ENCODE measurements around the gene PRKACG. TPM values are rescaled to one million over a fixed set of nuclear protein-coding genes. Genes with fewer than 3 reads are reported as not detected.

PRKACG gene
- total RNA-seq, 6 donors from 2014 or later = not detected

- Histone ChIP-seq H3K4me3 (no peak overlapping the region), H3K4me1 (peaks cover 0 to 6% (median 2%) of the 10 kb centered on the region in 4 donors), H3K27me3 (no peaks in the 10 kb centered on the region), H3K9me3 (no peaks in the 10 kb centered on the region), H3K27ac (no peak overlapping the region), H3K36me3 (no peaks in the 10 kb centered on the region)
- ATAC-seq (ENCODE audit: low FRiP score in 2 of 2) = no peak
- no peak for DNase-seq
- TF ChIP-seq, protein P1, sequence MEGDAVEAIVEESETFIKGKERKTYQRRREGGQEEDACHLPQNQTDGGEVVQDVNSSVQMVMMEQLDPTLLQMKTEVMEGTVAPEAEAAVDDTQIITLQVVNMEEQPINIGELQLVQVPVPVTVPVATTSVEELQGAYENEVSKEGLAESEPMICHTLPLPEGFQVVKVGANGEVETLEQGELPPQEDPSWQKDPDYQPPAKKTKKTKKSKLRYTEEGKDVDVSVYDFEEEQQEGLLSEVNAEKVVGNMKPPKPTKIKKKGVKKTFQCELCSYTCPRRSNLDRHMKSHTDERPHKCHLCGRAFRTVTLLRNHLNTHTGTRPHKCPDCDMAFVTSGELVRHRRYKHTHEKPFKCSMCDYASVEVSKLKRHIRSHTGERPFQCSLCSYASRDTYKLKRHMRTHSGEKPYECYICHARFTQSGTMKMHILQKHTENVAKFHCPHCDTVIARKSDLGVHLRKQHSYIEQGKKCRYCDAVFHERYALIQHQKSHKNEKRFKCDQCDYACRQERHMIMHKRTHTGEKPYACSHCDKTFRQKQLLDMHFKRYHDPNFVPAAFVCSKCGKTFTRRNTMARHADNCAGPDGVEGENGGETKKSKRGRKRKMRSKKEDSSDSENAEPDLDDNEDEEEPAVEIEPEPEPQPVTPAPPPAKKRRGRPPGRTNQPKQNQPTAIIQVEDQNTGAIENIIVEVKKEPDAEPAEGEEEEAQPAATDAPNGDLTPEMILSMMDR (IDR thresholded peaks at IDR 0.05) = no peak
- TF ChIP-seq EP300 (IDR thresholded peaks at IDR 0.05) (no peak), POLR2A (IDR thresholded peaks at IDR 0.05) (no peak), POLR2AphosphoS5 (IDR thresholded peaks at IDR 0.05) (no peak)
Observed at GRCh38 chr9:68983008-68983411, 30.9 kb downstream of the PRKACG start.

DNA sequence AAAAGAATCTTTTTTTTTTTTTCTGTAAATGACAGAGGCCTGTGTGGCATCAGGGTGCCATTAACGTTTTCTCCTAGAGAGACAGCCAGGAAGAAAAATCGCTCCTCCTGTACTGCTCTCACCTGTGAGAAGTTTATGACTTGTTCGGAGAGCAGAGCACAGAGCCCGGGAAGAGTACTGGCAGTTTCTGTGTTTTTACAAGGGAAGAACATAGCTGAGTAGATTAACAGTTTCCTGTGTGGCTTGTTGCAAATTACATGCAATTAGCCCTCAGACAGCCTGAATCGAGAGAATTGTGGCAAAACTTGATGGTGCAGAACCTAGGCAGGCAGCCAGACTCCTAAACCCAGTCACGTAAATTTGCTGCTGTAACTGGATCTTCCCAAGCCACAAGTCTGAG is 32.1 kb downstream of the PRKACG start:
- no peaks in the 10 kb centered on the region for H3K36me3 ChIP-seq
- TF ChIP-seq EP300 (IDR thresholded peaks at IDR 0.05) = no peak
- TF ChIP-seq POLR2AphosphoS5 (IDR thresholded peaks at IDR 0.05) = no peak
- TF ChIP-seq, protein P1 (IDR thresholded peaks at IDR 0.05) = no peak
- TF ChIP-seq POLR2A (IDR thresholded peaks at IDR 0.05) = no peak
- WGBS, 2 donors = 52 to 63% methylated on average over 6 of the region's 6 CpGs
- DNase-seq = no peak
- no peaks in the 10 kb centered on the region for H3K9me3 ChIP-seq
- peaks cover 0 to 6% (median 4%) of the 10 kb centered on the region in 4 donors for H3K4me1 ChIP-seq
- no peak overlapping the region for H3K4me3 ChIP-seq
- no peak for ATAC-seq (ENCODE audit: low FRiP score in 2 of 2)
- H3K27ac ChIP-seq = no peak overlapping the region
- no peaks in the 10 kb centered on the region for H3K27me3 ChIP-seq

- 82 to 94% methylated on average over 3 of the region's 3 CpGs for WGBS, 2 donors
- ATAC-seq (ENCODE audit: low FRiP score in 2 of 2) = peak in 1 of 2 donors; percentile 58
- H3K27ac ChIP-seq = no peak overlapping the region
Observed at GRCh38 chr9:68980341-68980914, 33.5 kb downstream of the PRKACG start.

DNA sequence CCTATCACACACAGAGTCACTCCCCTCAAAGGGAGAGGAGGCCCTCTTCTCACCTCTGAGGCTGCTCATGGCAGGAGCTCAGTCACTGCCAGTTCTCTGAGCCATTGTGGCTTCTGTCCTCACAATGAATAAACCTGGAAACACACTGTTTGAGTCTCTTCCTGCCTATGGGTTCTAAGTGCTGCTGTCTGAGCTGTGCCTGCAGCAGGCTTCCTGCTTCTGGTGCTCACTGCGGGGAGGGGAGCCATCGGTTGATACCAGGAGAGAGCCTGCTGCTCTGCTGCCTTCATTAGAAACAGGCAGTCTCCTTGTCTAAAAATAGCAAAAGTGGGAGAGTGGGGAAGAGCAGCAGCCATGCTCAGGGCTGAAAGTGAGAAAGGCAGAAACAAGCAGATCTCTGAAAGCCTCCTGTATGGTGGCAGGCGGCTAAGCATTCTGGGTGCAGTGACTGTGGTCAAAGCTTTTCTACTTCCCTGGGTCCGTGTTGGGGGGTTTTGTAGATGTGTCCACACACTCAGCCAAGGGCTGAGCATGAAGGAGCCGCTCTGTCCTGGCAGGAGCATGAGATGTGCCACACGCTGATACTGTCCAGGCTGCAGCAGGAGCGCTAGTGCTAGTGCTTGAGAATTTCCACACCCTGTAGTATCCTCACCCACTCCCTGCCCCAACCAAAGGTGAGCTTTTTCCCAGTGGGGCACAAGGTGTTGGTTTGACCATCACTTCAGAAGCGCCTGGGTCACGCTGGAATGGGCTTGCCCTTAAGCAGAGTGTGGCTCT is 34.2 kb downstream of the PRKACG start:
- Histone ChIP-seq H3K4me1 (peaks cover under 1 to 8% (median 5%) of the 10 kb centered on the region in 4 donors), H3K36me3 (no peaks in the 10 kb centered on the region), H3K27me3 (no peaks in the 10 kb centered on the region), H3K9me3 (no peaks in the 10 kb centered on the region), H3K4me3 (no peak overlapping the region), H3K27ac (peak overlapping the region in 1 of 4 donors; percentile 20)
- TF ChIP-seq POLR2A (IDR thresholded peaks at IDR 0.05) (no peak), POLR2AphosphoS5 (IDR thresholded peaks at IDR 0.05) (no peak), EP300 (IDR thresholded peaks at IDR 0.05) (no peak)
- TF ChIP-seq, protein P1 (IDR thresholded peaks at IDR 0.05) = no peak
- no peak for ATAC-seq (ENCODE audit: low FRiP score in 2 of 2)
- whole genome bisulfite sequencing, 2 donors = 68 to 72% methylated on average over 9 of the region's 9 CpGs
- DNase-seq = no peak

More at GRCh38 chr9:68980341-68980914, 33.5 kb downstream of the PRKACG start:
- Histone ChIP-seq H3K27me3 (no peaks in the 10 kb centered on the region), H3K9me3 (no peaks in the 10 kb centered on the region), H3K36me3 (no peaks in the 10 kb centered on the region), H3K4me3 (no peak overlapping the region), H3K4me1 (peaks cover 0 to 8% (median 5%) of the 10 kb centered on the region in 4 donors)
- TF ChIP-seq POLR2A (IDR thresholded peaks at IDR 0.05) (no peak), EP300 (IDR thresholded peaks at IDR 0.05) (no peak), POLR2AphosphoS5 (IDR thresholded peaks at IDR 0.05) (no peak)
- TF ChIP-seq, protein P1 (IDR thresholded peaks at IDR 0.05) = no peak
- DNase-seq = no peak
